ENCODE measurements around the gene LRP1.

LRP1 gene

DNA sequence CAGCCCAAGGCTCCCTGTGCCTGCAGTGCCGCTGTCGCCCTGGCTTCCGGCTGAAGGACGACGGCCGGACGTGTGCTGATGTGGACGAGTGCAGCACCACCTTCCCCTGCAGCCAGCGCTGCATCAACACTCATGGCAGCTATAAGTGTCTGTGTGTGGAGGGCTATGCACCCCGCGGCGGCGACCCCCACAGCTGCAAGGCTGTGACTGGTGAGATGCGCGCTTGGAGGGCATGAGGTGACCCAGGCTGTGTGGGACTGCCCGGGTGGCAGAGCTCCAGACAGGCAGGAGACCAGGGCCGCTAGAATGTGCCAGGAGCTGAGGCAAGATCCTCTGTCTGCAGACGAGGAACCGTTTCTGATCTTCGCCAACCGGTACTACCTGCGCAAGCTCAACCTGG is 68.7 kb downstream of the LRP1 start:
- Histone ChIP-seq H3K27me3 (ENCODE audit: insufficient read depth, poor library complexity, severe bottlenecking) (peaks cover 14% of the 10 kb centered on the region), H3K4me3 (replicated peaks; ENCODE audit: insufficient read depth, low read length) (no peak overlapping the region), H3K27ac (replicated peaks) (no peak overlapping the region)
- no peak for DNase-seq (ENCODE audit: low read depth in 1 of 2, low spot score in 1 of 2)
- TF ChIP-seq REST (IDR thresholded peaks at IDR 0.05; ENCODE audit: insufficient replicate concordance, low read depth) (no peak), SPI1 (IDR thresholded peaks at IDR 0.05; ENCODE audit: borderline replicate concordance, low read depth) (no peak), POLR2AphosphoS5 (IDR thresholded peaks at IDR 0.05; ENCODE audit: low read depth) (no peak), CTCF (IDR thresholded peaks at IDR 0.05; ENCODE audit: insufficient read depth, low read length) (no peak)

- no peak overlapping the region for H3K27ac ChIP-seq (replicated peaks)
- H3K4me3 ChIP-seq (replicated peaks; ENCODE audit: insufficient read depth, low read length): no peak overlapping the region
- no peak for DNase-seq (ENCODE audit: low read depth in 1 of 2, low spot score in 1 of 2)
- TF ChIP-seq POLR2AphosphoS5 (IDR thresholded peaks at IDR 0.05; ENCODE audit: low read depth): no peak
- TF ChIP-seq CTCF (IDR thresholded peaks at IDR 0.05; ENCODE audit: insufficient read depth, low read length): no peak
- no peak for TF ChIP-seq GABPA (IDR thresholded peaks at IDR 0.05; ENCODE audit: low read depth)
- TF ChIP-seq REST (IDR thresholded peaks at IDR 0.05; ENCODE audit: insufficient replicate concordance, low read depth): no peak
- no peak for TF ChIP-seq SPI1 (IDR thresholded peaks at IDR 0.05; ENCODE audit: borderline replicate concordance, low read depth)
- peaks cover 14% of the 10 kb centered on the region for H3K27me3 ChIP-seq (ENCODE audit: insufficient read depth, poor library complexity, severe bottlenecking)
Measured at GRCh38 chr12:57198329-57198728, 70.0 kb downstream of the LRP1 start.

DNA sequence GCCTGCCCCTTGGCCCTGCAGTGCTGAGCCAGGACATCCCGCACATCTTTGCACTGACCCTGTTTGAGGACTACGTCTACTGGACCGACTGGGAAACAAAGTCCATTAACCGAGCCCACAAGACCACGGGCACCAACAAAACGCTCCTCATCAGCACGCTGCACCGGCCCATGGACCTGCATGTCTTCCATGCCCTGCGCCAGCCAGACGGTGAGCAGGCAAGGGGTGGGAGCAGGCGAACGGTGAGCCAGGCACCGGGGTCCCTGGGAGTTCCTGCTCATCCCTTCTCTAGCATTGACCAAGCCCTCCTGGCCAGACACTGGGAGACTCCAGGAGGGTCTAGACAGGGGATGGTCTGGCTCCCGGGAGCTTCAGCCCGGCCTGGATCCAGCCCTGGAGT is 70.9 kb downstream of the LRP1 start:
- Histone ChIP-seq H3K27me3 (ENCODE audit: insufficient read depth, poor library complexity, severe bottlenecking) (peaks cover 11% of the 10 kb centered on the region), H3K4me3 (replicated peaks; ENCODE audit: insufficient read depth, low read length) (no peak overlapping the region), H3K27ac (replicated peaks) (no peak overlapping the region)
- TF ChIP-seq REST (IDR thresholded peaks at IDR 0.05; ENCODE audit: insufficient replicate concordance, low read depth) (no peak), GABPA (IDR thresholded peaks at IDR 0.05; ENCODE audit: low read depth) (no peak), CTCF (IDR thresholded peaks at IDR 0.05; ENCODE audit: insufficient read depth, low read length) (no peak)
- no peak for DNase-seq (ENCODE audit: low read depth in 1 of 2, low spot score in 1 of 2)
